GM18511 (cell line): ENCODE data around the gene CADPS2.
"Not testable (repeated sequence)": the region's sequence is repeated elsewhere in the genome, so short reads cannot be mapped to it uniquely, and the experiment has no call there.

Experiments
- ATAC-seq: cut with Tn5 transposase; IDR thresholded peaks from one replicate; pipeline ENCODE4 v1.9.1; 2021; ENCODE audit warnings: mild to moderate bottlenecking, moderate library complexity; ENCODE audit not compliant: unreplicated experiment

Gene CADPS2

DNA sequence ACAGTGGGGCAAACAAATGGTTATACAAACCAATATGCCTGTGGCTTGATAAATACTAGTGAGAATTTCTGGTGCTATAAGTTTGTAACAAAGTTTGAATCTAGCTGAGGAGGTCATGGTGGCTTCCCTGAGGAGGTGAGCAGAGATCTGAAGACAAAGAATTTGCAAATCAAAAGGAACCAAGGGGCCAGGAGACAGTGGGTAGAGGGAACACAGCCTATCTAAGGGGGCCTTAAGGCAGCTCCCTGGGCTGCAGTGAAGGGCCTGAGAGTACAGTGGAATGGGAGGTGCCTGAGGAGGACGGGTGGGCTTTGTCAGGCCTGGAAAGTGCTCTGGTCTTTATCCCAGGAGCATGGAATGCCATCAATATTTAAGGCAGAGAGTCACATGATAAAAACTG, 209.1 kb downstream of the CADPS2 start:
- ATAC-seq = no peak

GRCh38 chr7:122676466-122676865, 209.8 kb downstream of the CADPS2 start:
- no peak for ATAC-seq

DNA sequence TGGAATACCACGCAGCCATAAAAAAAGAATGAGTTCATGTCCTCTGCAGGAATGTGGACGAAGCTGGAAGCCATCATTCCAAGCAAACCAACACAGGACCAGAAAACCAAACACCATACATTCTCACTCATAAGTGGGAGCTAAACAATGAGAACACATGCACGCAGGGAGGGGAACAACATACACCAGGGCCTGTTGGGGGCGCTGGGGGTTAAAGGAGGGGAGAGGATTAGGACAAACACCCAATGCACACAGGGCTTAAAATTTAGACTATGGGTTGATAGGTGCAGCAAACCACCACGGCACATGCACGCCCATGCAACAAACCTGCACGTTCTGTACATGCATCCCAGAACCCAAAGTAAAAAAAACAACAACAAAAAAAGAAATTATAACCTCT, 210.6 kb downstream of the CADPS2 start:
- no peak for ATAC-seq

GRCh38 chr7:122675011-122675410, 211.2 kb downstream of the CADPS2 start:
- ATAC-seq = no peak

- ATAC-seq = no peak
Measured at GRCh38 chr7:122674502-122674901, 211.8 kb downstream of the CADPS2 start.

- ATAC-seq = no peak
Measured at GRCh38 chr7:122673951-122674350, 212.3 kb downstream of the CADPS2 start.

DNA sequence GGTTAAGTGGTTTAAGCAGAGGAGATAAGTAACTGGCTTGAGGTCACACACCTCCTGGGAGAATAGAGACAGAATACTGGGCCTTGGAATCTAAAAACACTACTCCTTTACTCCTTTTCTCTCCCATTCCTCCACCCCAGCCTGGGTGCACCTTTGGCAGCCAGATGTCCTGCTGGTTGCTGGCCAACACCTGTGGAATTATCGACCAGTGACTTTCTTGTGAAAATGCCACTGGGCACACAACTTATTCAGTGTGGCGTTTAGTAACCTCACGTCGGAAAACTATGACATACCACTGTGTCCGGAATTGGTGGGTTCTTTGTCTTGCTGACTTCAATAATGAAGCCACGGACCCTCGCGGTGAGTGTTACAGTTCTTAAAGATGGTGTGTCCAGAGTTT, 213.7 kb downstream of the CADPS2 start:
- ATAC-seq = no peak

GRCh38 chr7:122663733-122664132, 222.5 kb downstream of the CADPS2 start:
- ATAC-seq = no peak

GRCh38 chr7:122658856-122659255, 227.4 kb downstream of the CADPS2 start:
- ATAC-seq = no peak

GRCh38 chr7:122653685-122654084, 232.6 kb downstream of the CADPS2 start:
- no peak for ATAC-seq

GRCh38 chr7:122652876-122653275, 233.4 kb downstream of the CADPS2 start:
- no peak for ATAC-seq

- ATAC-seq = no peak
Measured at GRCh38 chr7:122651451-122651850, 234.8 kb downstream of the CADPS2 start.

- ATAC-seq = no peak
Measured at GRCh38 chr7:122643250-122643649, 243.0 kb downstream of the CADPS2 start.

GRCh38 chr7:122638459-122638858, 247.8 kb downstream of the CADPS2 start:
- no peak for ATAC-seq

GRCh38 chr7:122637784-122638183, 248.5 kb downstream of the CADPS2 start:
- no peak for ATAC-seq

DNA sequence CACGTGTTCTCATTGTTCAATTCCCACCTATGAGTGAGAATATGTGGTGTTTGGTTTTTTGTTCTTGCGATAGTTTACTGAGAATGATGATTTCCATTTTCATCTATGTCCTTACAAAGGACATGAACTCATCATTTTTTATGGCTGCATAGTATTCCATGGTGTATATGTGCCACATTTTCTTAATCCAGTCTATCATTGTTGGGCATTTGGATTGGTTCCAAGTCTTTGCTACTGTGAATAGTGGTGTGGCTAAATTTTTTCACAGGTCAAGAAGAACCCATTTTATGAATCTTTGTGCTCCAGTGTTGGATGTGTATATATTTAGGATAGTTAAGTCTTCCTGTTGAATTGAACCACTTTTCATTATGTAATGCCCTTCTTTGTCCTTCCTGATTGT, 250.8 kb downstream of the CADPS2 start:
- not testable (repeated sequence) for ATAC-seq

DNA sequence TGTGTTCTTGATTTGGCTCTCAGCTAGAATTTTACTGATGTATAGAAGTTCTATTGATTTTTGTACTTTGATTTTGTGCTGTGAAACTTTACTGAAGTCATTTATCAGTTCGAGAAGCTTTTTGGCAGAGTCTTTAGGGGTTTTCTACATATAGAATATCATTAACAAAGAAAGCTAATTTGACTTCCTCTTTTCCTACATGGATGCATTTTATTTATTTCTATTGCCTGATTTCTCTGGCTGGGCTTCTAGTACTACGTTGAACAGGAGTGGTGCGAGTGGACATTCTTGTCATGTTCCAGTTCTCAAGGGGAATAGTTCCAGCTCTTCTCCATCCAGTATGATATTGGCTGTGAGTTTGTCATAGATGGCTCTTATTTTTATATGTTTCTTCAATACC, 252.8 kb downstream of the CADPS2 start:
- ATAC-seq = no peak

DNA sequence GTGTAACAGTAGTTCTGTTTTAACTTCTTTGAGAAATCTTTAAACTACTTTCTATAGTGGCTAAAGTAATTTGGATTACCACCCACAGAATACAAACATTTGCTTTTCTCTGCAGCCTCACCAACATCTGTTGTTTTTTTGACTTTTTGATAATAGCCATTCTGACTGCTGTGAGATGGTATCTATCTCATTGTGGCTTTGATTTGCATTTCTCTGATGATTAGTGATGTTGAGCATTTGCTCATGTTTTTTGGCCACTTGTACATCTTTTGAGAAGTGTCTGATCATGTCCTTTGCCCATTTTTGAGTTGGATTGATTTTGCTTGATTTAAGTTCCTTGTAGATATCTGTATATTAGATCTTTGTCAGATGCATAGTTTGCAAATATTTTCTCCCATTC, 254.0 kb downstream of the CADPS2 start:
- ATAC-seq = no peak

- ATAC-seq = no peak
Measured at GRCh38 chr7:122629412-122629953, 256.8 kb downstream of the CADPS2 start.

GRCh38 chr7:122628651-122629411, 257.4 kb downstream of the CADPS2 start:
- no peak for ATAC-seq

GRCh38 chr7:122626785-122627184, 259.5 kb downstream of the CADPS2 start:
- no peak for ATAC-seq

- ATAC-seq = no peak
Measured at GRCh38 chr7:122622682-122623081, 263.6 kb downstream of the CADPS2 start.

DNA sequence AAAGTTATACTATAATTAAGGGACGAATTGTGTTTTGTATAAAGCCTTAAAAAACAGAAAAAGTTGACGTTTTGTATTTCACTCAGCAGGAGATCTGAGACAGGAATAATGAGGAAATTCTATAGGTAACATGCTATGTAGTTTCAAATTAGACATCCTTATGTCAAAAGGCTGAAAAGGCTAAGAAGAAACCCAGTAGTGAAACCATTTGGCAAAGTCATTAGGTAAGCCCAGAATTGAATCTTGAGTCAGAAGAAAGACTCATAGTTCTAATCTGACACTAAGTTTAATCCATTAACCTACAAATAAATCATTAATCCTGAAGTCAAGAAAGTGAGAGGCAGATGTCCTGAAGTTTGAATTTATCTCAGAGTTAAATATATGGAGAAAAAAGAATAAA, 266.6 kb downstream of the CADPS2 start:
- no peak for ATAC-seq
